ENCODE data around the gene ANAPC13.

DNA sequence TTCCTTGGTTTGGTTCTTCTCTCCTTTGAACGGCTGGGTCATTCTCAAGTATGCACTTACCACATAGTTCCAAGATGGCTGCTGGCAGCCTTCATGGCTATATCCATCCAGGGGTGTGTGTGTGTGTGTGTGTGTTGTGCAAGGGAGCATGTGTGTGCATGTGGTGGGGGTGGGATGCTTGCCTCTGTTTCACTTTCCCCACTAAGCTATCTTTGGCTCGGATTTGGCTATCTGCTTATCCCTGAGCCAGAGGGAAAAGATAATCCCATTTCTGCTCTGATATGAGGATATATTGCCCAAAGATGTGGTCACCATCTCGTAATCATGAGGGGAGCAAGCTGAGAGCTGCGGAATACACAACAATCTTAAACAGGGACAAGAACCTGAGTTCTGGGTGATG lies 26.2 kb downstream of the ANAPC13 start:
- TF ChIP-seq, protein P1, sequence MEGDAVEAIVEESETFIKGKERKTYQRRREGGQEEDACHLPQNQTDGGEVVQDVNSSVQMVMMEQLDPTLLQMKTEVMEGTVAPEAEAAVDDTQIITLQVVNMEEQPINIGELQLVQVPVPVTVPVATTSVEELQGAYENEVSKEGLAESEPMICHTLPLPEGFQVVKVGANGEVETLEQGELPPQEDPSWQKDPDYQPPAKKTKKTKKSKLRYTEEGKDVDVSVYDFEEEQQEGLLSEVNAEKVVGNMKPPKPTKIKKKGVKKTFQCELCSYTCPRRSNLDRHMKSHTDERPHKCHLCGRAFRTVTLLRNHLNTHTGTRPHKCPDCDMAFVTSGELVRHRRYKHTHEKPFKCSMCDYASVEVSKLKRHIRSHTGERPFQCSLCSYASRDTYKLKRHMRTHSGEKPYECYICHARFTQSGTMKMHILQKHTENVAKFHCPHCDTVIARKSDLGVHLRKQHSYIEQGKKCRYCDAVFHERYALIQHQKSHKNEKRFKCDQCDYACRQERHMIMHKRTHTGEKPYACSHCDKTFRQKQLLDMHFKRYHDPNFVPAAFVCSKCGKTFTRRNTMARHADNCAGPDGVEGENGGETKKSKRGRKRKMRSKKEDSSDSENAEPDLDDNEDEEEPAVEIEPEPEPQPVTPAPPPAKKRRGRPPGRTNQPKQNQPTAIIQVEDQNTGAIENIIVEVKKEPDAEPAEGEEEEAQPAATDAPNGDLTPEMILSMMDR (IDR thresholded peaks at IDR 0.05), result no peak
- TF ChIP-seq, protein P2, sequence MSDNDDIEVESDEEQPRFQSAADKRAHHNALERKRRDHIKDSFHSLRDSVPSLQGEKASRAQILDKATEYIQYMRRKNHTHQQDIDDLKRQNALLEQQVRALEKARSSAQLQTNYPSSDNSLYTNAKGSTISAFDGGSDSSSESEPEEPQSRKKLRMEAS (IDR thresholded peaks at IDR 0.05; ENCODE audit: low read depth), result no peak
- TF ChIP-seq, protein P3, sequence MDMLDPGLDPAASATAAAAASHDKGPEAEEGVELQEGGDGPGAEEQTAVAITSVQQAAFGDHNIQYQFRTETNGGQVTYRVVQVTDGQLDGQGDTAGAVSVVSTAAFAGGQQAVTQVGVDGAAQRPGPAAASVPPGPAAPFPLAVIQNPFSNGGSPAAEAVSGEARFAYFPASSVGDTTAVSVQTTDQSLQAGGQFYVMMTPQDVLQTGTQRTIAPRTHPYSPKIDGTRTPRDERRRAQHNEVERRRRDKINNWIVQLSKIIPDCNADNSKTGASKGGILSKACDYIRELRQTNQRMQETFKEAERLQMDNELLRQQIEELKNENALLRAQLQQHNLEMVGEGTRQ (IDR thresholded peaks at IDR 0.05; ENCODE audit: borderline replicate concordance, low read depth, low read length), result no peak
- TF ChIP-seq YY1 (IDR thresholded peaks at IDR 0.05; ENCODE audit: low read depth) (no peak), NFIC (IDR thresholded peaks at IDR 0.05; ENCODE audit: borderline replicate concordance) (no peak), TAF1 (IDR thresholded peaks at IDR 0.05; ENCODE audit: borderline replicate concordance, low read depth, low read length) (no peak), TEAD4 (IDR thresholded peaks at IDR 0.05; ENCODE audit: borderline replicate concordance, insufficient read depth) (no peak)
- TF ChIP-seq, protein P4, sequence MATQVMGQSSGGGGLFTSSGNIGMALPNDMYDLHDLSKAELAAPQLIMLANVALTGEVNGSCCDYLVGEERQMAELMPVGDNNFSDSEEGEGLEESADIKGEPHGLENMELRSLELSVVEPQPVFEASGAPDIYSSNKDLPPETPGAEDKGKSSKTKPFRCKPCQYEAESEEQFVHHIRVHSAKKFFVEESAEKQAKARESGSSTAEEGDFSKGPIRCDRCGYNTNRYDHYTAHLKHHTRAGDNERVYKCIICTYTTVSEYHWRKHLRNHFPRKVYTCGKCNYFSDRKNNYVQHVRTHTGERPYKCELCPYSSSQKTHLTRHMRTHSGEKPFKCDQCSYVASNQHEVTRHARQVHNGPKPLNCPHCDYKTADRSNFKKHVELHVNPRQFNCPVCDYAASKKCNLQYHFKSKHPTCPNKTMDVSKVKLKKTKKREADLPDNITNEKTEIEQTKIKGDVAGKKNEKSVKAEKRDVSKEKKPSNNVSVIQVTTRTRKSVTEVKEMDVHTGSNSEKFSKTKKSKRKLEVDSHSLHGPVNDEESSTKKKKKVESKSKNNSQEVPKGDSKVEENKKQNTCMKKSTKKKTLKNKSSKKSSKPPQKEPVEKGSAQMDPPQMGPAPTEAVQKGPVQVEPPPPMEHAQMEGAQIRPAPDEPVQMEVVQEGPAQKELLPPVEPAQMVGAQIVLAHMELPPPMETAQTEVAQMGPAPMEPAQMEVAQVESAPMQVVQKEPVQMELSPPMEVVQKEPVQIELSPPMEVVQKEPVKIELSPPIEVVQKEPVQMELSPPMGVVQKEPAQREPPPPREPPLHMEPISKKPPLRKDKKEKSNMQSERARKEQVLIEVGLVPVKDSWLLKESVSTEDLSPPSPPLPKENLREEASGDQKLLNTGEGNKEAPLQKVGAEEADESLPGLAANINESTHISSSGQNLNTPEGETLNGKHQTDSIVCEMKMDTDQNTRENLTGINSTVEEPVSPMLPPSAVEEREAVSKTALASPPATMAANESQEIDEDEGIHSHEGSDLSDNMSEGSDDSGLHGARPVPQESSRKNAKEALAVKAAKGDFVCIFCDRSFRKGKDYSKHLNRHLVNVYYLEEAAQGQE (IDR thresholded peaks at IDR 0.05; ENCODE audit: low read depth, low read length), result no peak
